NCI-H2196 treated with DMSO at 0.1 percent for 48 hours (cell line): ENCODE data around the gene F7.

Source experiments
- DNase-seq: peaks from one replicate; lab custom pipeline; 2025; ENCODE audit not compliant: unreplicated experiment; lab: John Stamatoyannopoulos, UW

The F7 gene

DNA sequence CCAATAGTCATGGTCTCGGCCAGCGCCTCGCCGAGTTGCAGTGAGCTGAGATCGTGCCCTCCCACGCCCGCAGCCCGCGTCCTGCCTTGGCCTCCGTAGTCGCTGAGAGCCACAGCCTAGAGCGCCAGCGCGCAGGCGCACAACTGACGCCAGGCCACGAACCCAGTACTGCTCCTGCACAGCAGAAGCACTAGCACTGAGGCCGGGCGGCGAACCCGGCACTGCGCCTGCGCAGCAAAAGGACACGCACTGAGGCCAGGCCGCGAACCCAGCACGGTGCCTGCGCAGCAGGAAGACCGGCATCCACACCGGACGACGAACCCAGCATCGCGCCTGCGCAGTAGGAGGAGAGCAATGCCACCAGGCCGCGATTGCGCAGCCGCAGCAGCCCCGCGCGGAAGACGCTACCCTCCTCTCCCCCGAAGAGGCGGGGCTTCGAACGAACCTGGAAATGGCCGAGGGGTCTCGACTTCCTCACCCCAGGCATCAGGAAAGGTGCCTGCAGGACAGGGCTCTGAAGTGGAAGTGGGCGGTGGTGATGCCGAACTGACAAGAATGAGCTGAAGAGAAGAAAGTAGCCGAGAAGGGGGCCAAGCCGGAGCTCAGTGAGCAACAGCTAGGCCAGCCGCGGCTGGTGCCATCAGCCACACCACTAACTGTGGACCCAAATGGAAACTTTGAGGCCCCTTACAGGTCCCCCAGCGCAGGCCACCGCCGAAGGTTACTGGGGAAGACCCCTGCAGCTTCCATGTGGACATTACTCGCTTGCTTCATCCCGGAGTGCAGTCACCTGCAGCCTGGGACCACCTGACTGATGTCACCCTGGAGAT is 24.5 kb downstream of the F7 start:
- no peak for DNase-seq

DNA sequence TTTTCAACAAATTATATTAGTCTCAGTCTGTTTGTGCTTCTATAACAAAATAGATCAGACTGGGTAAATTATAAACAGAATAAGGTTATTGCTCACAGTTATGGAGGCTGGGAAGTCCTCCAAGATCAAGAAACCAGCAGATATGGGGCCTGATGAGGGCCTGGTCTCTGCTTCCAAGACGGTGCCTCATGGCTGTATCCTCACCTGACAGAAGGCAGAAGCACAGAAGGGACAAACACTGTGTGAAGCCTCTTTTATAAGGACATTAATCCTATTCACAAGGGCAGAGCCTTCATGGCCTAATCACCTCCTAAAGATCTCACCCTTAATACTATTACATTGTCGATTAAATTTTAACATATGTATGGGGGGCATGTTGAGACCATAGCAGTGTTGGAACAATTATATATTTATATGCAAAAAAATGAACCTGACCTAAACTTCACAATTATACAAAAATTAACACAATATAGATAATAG is 29.7 kb downstream of the F7 start:
- DNase-seq: no peak

DNA sequence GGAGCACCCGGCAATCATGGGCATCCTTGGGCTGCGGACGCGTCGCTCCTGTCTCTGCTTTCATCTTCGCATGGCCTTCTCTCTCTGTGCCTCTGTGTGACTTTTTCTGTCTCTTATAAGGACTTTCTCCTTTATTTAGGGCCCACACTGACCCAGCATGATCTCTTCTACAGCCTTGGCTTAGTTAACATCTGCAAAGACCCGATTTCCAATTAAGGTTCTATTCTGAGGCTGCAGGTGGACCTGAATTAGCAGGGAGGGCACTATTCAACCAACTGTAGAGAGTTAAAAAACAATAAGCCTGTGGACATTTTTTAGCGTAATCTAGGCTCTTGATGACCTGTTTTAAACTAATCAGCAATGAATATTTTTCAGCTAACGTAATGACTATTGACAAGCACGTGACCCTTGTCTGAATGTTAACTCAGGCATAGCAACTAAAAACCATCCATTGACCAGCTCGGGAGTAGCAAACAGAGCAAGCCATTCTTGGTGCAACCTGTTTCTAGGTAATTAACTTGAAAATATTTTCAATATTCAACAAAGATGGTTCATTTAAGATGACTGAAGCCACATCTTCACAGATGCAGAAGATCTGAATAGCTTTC is 32.2 kb downstream of the F7 start:
- no peak for DNase-seq

DNA sequence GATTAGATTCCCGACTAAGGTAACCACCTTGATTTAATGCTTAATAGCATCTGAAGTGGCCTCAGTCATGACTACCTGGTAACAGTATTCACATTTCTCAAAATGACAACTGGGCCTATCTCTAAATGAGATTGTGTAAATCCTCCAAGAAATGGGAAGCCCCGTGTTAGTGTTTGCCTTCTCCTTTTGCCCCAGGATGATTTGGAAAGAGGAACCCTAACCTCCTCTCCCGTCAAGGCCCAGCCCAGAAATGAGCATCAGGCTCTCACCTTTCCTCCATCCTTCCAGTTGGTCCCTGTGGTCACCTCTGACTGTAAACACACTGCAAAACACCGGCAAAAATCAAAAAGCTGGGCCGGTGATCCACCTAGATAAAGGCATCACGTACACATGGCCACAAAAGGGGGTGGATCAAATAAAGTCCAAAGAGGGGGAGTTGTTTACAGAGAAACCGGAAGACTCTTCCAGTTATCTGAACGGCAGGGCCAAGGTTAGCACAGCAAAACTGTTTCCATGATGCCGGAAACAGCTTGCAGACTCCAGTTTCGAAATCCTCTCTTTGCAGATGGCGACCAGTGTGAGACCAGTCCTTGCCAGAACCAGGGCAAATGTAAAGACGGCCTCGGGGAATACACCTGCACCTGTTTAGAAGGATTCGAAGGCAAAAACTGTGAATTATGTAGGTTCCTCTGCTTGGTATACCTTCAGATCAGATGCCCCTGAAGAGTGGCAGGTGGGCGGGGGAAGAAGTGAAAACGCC is 33.4 kb downstream of the F7 start:
- no peak for DNase-seq

DNA sequence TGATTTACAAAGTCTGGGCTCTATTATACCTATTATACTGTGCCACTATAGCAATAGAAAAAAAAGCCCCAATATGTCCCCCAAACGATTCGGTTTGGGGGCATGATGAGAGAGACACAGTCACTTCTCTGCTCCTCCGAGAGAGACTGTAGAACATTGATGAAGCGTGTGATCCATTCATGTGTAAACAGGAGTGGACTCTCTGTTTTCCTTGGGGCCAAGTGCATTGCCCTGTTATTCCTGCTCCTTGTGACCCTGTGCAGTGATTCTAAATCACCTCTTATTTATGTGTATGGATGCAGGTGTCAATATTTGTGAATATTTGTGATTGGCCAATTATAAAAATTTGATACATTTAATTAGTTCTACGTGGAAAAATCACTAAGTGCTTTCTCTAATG is 34.0 kb downstream of the F7 start:
- no peak for DNase-seq

DNA sequence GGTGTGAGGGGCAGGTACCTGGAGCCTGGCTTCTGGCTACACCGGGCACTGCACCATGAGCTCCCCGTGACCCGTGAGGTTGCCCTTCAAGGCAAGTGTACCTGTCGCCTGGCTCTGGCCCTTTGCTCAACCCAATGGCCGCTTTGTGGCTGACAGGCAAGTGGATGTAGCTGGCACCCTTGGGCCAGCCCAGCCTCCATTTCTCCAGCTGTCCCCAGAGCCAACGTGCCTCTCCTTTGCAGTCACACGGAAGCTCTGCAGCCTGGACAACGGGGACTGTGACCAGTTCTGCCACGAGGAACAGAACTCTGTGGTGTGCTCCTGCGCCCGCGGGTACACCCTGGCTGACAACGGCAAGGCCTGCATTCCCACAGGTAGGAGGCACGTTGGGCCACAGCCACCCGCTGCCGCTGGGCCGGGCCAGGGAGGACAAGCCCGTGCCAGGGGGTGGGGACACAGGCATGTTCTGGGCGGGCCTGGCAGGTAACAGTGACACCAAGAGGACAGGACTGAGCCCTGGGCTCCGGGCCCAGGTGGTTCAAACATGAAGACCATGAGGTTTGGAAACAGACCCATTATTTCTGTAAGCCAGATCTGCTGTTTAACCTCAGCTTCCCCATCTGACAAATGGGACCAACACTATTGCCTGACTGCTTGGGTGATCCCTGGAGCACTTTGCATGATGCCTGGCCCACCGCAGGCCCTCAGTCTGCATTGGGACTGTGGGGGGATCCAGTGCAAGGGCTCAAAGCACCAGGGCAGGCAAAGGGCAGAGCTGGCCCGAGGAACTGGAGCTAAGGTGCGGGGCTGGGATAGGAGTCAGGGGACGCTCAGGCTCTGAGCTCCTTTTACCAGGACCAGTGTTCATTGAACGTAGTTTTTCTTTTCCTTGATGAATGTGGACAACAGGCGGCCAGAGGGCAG is 35.3 kb downstream of the F7 start:
- no peak for DNase-seq

DNA sequence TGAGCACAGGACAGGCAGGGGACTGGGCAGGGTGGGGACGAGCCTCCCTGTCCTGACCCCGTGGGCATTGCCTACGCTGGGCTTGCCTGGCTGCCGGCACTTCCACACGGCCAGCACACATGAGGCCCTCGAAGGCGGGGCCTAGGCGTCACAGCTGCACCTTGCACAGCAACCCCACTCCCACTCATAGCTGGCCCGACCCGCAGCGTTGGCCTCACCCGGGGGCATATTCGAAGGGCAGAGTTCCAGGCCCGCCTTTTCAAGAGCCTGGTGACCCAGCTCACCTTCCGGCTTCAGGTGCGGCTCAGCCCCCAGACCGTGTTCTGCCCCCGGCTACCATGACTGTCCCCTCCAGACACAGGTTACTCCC is 36.0 kb downstream of the F7 start:
- no peak for DNase-seq

DNA sequence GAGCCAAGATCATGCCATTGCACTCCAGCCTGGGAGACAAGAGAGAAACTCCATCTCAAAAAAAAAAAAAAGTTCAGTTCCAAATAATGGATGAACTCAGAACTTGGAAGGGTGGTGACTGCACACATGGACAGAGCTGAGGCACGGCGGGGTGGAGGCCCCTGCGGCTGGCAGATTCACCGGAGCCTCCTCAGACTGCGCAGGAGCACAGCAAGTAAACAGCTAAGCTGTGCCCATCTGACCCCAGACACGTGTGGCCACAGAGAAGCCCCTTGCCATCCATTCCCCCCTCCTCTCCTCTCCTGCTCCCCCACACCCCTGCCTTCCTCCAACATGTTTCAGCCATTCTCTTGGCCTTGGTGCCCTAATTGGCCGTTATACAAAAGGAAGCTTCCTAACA is 37.3 kb downstream of the F7 start:
- DNase-seq: no peak

DNA sequence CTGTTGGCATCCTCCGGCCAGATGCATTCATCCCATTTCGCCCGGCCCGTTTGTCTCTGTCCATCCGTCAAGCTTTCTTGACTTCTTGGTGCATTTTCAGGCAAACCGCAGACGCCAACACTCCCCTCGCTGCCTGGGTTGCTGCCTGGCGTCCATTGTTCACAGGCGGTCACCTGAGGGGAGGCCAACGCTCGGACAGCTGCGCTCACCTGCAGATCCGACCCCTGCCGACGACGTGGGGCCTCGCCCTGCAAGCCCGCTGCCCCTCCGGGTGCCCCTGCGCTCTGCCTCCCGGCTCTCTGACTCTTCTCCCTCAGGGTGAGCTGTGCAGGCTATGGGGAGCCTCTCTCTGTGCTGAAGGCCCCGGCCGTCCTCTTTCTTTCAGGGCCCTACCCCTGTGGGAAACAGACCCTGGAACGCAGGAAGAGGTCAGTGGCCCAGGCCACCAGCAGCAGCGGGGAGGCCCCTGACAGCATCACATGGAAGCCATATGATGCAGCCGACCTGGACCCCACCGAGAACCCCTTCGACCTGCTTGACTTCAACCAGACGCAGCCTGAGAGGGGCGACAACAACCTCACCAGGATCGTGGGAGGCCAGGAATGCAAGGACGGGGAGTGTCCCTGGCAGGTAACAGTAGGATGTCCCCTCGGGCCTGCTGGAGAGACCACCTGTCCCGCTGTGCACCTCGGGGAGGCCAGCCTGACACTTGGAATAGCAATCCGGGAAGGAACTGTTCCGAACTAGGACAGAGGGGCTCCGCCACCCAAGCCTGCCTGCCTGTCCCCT is 38.1 kb downstream of the F7 start:
- DNase-seq: no peak

DNA sequence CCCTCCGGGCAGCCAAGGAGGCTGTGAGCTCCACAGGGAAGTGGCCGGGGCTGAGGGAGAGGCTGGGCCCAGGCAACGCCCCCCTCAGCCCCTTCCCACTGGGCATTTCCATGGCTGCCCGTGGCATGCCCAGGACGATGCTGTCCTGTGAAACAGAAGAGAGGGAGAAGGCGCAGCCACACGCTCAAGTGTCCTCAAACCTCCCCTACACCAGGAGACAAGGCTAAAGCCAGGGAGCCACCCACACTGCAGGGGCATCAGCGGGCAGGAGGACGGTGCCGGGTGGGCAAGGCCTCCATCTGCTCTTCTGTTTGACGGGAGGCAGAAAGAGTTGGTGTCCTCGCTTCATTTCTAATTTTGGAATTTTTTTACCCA is 38.7 kb downstream of the F7 start:
- no peak for DNase-seq

DNA sequence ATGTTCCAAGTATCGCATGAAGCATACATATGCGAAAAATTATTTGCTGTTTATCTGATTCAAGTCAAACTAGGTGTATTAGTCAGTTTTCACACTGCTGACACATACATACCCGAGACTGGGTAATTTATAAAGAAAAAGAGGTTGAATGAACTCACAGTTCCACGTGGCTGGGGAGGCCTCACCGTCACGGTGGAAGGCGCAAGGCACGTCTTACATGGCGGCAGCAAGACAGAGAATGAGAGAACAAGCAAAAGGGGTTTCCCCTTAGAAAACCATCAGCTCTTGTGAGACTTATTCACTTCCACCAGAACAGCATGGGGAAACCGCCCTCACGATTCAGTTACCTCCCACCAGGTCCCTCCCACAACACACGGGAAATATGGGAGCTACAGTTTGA is 39.9 kb downstream of the F7 start:
- no peak for DNase-seq

DNA sequence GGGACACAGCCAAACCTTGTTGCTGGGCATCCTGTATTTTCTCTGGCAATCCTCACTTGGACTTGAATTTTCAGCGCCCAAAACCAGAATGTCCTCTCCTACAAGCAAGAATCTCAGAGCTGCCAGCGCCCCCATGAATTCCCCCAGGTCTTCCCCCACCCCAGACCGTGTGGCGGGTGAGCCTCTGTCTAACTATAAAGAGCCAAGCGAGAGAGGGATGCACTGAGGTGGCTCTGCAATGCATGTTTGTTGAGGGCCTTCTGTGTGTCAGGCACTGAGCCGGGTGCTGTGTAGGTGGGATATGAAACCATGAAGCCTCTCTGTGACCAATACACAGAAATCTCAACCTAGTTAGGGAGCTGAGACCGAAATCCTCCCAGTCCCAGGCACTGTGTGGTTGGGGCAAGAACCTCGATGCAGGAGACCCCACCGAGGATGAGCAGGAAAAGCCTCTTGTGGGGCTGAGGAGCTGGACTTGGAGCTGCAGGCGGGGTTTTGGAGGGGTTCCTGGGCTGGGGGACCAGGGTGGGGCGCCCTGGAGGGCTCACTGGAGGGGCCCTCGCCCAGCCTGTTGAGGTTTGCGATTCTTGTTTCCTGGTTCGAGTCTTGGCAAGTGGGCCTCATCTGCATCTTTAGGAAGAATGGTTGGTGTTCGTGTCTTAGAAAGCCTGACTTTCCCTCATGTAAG is 40.5 kb downstream of the F7 start:
- no peak for DNase-seq

DNA sequence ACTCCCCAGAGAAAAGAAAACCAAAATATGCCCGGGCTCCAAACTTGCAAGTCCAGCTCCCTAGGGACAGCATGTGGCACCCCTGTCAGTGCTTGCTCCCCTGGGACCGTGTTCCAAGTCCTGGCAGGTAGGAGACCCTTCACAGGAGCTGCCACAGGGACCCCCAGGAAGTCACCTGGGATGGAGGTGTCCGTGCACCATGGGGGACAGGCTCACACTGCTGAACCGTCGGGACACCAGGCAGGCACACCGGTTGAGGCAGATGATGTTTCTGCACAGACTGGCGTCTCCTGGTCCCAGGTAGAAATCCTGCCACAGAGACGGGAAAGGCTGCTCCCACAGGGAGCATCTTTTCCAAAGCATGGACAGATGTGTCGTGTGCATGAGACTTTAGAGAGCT is 41.2 kb downstream of the F7 start:
- DNase-seq: no peak

DNA sequence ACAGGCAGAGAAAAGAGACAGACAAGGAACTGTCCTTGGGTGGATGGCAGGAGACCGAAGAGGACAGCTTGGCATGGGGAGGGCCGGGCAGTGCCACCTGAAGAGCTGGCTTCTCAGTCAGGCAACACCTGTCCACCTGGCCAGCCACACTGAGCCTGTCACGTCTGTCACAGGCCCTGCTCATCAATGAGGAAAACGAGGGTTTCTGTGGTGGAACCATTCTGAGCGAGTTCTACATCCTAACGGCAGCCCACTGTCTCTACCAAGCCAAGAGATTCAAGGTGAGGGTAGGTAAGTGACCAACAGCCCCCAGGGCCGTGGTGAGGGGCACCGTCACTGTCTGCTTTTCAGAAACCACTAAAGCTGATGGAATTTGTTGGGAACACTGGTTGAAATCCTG is 41.6 kb downstream of the F7 start:
- no peak for DNase-seq

DNA sequence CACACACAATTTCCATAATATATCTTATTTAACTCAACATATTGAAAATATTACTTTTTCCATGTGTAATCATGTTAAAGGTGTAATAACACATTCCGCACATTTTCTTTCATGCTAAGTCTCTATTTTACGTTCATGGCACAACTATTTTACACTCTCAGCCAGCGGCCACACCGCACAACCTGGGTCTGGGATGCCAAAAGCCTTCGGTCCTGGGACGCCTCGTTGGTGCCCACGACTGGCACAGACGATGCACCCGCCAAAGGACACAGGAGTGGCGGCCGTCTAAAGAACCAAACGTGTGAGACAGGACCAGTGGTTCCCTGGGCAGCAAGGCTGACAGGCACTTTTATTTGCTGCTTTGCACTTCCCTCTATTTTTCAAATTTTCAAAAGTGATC is 42.8 kb downstream of the F7 start:
- DNase-seq: no peak

DNA sequence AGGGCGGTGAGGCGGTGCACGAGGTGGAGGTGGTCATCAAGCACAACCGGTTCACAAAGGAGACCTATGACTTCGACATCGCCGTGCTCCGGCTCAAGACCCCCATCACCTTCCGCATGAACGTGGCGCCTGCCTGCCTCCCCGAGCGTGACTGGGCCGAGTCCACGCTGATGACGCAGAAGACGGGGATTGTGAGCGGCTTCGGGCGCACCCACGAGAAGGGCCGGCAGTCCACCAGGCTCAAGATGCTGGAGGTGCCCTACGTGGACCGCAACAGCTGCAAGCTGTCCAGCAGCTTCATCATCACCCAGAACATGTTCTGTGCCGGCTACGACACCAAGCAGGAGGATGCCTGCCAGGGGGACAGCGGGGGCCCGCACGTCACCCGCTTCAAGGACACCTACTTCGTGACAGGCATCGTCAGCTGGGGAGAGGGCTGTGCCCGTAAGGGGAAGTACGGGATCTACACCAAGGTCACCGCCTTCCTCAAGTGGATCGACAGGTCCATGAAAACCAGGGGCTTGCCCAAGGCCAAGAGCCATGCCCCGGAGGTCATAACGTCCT is 43.4 kb downstream of the F7 start:
- DNase-seq: no peak

DNA sequence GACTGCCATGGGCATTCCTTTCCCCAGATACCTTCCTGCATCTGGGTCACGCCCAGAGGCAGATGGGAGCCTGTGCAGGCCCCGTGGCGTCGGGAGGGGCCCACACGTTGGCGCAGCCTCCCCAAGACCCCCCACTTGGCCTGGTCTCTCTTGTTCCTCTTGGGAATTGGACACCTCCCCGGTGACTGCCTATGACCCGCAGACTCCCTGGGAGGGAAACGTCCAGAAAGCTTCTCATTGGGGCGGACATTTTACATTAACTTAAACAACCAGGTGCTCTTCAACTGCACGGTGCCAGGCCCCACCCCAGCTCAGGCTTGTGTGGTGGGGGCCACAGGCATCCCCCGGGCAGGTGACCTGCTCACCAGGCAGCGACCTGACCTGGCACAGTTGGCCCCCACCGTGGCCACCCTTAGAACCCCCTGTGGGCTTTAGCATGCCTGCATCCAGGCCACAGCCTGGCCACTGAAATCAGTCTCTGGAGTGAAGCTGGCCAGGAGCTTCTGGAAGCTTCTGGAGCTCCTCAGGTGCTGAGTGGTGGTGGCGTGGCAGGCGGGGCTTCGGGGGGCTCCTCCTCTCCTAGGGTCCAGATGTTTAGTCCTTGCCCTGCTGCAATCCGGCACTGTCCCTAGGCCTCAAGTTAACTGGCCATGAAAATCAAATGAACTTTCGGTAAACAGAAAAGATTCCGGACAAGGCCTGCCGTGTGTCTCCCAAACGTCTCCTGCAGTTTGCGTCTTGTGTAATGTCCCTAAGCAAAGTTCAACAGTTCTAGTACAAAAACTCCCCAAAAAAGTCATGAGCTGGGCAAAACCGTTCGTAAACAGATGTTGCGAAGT is 44.3 kb downstream of the F7 start:
- no peak for DNase-seq

DNA sequence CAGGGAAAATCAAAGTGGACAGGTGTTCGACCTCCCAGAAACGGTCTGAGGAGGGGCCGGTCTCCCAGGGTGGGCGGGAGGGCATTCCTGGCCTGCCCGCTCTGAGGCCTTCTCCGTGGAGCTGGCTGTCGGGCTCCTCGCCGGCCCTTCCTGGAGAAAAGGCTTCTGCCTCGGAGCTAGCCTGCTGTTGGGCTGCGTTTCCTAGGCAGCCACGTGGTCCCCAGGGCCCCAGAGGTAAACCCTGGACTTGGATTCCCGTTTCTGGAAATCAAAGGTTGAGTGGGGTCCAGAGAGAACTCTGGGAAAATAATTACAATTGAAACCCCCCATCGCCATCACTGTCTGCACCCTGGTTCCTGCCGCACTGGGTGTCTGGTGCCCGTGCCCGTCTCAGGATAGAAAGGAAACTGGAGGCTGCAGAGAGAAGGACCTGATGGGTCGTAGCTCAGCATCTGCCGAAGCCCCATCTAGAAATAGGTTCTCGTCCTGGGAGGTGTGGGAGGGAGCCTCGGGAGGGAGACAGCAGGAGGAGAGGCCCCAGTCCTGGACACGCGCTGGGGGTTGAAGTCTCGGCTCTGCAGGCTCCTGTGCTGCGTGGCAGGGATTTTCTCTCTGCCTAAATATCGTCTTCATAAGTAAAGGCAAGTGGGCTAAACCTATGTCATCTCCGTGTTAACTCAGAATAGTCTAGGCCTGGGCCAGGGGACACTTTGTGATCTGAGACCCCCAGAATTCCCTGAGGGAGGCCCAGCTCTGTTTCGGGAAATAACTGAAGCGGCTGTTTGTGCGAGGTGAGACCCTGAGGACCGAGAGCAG is 45.2 kb downstream of the F7 start:
- DNase-seq: no peak
